ENCODE measurements around the gene PITPNC1.

- TF ChIP-seq, protein P1, sequence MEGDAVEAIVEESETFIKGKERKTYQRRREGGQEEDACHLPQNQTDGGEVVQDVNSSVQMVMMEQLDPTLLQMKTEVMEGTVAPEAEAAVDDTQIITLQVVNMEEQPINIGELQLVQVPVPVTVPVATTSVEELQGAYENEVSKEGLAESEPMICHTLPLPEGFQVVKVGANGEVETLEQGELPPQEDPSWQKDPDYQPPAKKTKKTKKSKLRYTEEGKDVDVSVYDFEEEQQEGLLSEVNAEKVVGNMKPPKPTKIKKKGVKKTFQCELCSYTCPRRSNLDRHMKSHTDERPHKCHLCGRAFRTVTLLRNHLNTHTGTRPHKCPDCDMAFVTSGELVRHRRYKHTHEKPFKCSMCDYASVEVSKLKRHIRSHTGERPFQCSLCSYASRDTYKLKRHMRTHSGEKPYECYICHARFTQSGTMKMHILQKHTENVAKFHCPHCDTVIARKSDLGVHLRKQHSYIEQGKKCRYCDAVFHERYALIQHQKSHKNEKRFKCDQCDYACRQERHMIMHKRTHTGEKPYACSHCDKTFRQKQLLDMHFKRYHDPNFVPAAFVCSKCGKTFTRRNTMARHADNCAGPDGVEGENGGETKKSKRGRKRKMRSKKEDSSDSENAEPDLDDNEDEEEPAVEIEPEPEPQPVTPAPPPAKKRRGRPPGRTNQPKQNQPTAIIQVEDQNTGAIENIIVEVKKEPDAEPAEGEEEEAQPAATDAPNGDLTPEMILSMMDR (IDR thresholded peaks at IDR 0.05): no peak
- no peak for TF ChIP-seq POLR2A (IDR thresholded peaks at IDR 0.05)
Observed at GRCh38 chr17:67414559-67414958, 37.5 kb downstream of the PITPNC1 start.

All from Peyer's patch (tissue), 4 donors.